NCI-H1436 treated with DMSO at 0.1 percent for 48 hours (cell line): ENCODE results near the gene ABI3BP.
A peak's percentile ranks its signal among the peaks of the same experiment; 100 is the strongest.

Experiments used
- DNase-seq: peaks from one replicate; lab custom pipeline; 2025; lab: John Stamatoyannopoulos, UW

ABI3BP gene

DNA sequence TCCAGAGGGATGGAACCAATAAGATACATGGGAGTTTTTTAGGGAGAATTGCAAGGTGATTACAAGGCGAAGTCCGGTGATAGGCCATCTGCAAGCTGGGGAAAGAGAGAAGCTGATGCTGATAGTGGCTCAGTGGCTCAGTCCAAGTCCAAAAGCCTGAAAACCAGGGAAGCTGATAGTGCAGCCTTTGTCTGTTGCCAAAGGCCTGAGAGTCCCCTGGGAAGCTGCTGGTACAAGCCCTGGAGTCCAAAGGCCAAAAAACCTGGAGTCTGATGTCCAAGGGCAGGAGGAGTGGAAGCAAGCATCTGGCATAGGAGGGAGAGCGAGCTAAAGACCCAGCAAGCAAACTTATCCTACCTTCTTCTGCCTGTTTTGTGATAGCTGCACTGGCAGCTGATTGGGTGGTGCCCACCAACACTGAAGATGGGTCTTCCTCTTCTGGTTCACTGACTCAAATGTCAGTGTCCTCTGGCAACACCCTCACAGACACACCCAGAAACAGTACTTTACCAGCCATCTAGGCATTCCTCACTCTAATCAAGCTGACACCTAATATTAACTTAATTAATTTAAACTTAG, 267.2 kb downstream of the ABI3BP start:
- DNase-seq = no peak

DNA sequence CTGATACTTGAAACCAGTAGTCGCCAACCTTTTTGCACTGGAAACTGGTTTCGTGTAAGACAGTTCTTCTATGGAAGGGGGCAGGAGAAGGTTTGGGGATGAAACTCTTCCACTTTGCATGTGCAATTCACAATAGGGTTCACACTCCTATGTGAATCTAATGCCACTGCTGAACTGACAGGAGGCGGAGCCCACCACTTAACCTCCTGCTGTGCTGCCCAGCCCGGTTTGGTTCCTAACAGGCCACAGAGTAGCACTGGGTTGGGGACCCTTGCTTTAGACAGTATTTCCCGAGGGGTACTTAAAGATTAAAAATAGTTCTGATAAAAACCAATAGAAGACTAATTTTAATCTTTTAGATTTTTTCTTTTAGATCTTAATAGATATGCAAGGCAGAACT, 272.8 kb downstream of the ABI3BP start:
- DNase-seq = no peak

DNA sequence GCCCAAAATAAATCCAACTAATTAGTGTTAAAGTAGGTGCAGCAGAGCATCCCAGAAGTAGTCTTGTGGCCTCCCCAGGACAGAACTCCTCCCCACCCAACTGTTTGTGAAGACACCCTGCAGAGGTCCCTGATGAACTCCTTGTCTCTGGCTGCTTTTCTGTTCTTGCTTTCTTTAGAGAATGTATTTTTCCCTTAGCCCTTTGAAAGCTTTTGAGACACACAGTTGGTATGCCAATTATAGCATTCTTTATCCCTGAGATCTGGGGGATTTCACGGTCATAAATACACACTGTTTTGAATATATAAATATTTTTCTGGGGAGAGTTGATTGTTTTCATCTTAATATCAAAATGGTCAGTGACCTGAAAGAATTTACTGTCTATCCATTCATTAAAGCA, 274.1 kb downstream of the ABI3BP start:
- DNase-seq = no peak

- no peak for DNase-seq
Measured at GRCh38 chr3:100717637-100718487, 275.4 kb downstream of the ABI3BP start.

DNA sequence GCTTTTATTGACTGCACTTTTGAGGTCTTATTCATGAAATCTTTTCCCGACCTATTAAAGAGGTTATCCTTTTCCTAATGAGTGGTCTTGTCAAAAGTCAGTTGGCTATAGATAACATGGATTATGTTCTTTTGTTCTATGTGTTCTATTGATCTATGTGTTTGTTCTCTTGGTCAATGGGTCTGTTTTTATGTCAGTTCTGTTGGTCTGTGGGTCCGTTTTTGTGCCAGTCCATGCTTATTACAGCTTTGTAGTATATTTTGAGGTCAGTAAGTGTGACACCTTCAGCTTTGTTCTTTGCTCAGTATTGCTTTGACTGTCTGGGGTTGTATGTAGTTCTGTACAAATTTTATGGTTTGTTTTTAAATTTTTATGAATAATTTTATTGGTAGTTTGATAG, 276.2 kb downstream of the ABI3BP start:
- no peak for DNase-seq

GRCh38 chr3:100715176-100715575, 278.0 kb downstream of the ABI3BP start:
- DNase-seq = no peak

DNA sequence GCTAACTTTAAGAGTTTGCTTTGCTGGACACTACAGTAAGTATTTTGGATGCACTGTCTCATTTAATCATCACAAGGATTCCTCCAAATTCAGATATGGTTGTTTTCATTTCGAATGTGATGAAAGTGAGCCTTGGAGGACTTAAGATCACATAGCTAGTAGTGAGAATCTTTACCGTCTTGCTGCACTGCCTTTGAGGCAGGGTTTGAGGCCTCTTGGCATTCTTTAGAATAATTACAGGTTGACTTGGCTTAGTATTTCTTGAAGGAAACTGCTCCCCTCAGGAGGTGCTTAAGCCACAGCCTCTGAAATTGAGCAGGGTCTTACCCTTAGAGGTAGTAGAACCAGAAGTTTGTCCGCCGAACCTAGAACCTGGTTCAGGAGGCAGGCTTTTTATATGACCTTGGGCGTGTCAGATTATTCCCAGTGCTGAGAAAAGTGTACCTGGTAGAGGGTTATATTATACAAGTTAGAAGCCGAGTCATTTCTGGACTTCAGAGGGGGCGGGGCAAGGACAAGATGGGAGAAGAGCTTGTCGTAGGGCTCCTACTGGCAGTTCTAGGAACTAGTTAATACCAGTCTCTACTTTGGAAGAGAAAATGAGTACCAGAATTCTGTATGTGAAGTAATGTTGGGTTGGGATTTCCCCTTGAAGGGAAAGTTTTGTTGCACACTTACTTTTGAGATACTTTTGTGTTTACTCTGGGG, 282.8 kb downstream of the ABI3BP start:
- no peak for DNase-seq

DNA sequence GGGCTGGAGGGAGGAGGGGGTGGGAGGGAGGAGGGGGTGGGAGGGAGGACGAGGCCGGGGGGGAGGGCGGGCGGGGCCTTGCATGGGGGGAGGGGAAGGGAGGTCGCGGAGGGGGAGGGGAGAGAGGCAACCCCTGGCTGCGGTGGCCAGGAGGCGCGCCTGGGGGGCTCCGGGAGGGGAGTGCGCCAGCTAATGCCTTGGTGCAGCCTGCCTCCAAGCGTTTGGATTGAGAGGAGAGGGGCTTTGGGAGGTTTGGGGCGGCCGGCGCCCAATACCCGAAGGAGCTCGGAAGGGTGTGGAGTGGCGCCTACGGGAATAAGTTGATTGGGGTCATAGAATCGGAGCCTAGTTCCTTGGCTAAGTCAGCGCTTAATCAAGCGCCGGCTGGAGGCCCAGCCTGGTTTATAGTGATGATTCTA, 283.4 kb downstream of the ABI3BP start:
- DNase-seq = no peak

GRCh38 chr3:100708989-100709841, 284.0 kb downstream of the ABI3BP start, which contains the start of gene TFG:
TSS of gene TFG (plus strand) at chr3:100709494. CDS start at chr3:100713686, 4,192 bp downstream.
- DNase-seq = peak; percentile 96

- no peak for DNase-seq
Measured at GRCh38 chr3:100708644-100708988, 284.6 kb downstream of the ABI3BP start.

DNA sequence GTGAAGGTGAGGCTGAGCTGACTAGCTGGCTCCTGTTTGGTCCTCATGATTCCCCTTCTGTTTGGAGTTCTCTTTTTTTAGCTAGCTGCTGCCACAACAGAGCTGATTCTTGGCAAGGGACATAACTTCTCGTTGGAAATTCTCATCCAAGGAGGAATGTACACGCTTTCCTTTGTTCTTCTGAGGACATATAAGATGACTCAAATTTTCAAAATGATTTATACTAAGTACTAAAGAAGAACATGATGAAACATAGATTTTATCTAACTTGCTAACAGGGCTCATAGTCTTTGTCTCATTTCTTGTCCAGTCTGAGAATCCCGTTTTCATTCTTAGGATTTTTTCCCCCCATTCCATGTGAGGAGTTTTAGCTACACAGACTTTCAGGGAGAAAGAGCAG, 286.9 kb downstream of the ABI3BP start:
- no peak for DNase-seq

DNA sequence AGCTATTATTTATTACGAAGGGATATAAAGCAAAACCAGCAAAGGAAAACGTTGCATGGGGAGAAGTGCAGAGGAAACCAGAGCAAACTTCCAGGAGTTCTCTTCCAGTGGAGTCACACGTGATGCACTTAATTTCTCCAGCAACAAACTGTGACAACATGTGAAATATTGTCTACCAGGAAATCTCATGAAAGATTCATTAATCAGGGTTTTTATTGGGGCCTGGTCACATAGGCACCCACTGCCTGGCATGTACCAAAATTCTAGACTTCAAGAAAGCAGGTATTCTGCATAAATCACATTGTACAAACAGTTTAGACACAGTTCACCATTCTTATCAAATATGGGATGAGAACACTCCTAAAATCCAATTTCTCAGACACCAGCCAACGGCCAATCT, 289.4 kb downstream of the ABI3BP start:
- DNase-seq = no peak

GRCh38 chr3:100702980-100703345, 290.3 kb downstream of the ABI3BP start:
- no peak for DNase-seq

GRCh38 chr3:100702082-100702979, 290.9 kb downstream of the ABI3BP start:
- no peak for DNase-seq

DNA sequence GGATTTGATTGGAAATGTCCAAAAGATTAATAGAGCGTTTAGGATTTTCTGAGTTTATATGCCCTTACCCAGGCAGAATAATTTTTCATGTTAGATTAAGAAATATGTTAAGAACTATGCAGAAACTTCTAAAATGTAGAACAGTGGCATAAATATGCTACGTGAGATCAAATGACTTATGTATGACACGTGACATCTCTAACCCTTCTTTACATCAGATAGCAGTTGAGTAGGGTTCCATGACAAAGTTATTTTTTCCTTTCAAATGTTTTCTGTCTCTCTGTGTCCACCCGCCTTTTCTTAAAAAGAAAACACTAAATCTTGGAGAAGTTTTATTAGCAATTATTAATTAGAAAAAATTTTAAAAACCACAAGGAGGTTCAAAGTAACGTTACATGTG, 292.5 kb downstream of the ABI3BP start:
- DNase-seq = no peak
